ENCODE results near the gene STXBP6. TPM values are rescaled to one million over a fixed set of nuclear protein-coding genes. Genes with fewer than 3 reads are reported as not detected.
"Not testable (repeated sequence)": the region's sequence is repeated elsewhere in the genome, so short reads cannot be mapped to it uniquely, and the experiment has no call there.

STXBP6 gene
- total RNA-seq, 1 donor from 2014 or later, result 43.5 TPM

DNA sequence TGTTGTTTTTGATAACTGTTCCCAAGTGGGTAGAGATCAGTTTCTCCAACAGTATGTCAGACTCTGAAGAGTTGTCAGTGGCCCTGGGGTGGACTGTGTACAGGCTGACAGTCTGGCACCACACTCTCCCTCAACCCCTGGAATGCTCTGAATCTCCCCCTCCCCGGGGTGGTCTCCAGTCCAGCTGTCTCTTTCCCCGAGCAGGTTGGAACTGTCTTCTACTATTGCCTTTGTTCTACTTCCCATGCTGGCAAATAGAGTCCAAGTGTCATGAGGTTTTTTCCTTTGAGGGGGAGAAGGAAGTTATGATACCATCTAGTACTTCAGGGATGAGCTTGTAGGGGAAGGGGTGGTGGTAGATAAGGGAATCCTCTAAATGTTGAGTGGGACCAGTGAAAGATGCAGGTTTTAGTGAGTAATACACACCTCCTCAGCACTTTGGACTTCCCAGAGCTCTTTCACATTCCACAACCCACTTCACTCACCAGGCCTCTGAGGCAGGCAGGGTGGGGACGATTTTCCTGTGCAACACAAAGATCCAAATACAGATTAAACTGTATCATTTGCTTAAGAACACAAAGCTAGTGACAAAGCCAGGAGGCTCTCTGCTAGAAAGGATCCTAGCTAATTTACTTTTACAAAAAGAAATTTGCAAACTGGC is 245.3 kb downstream of the STXBP6 start:
- intact Hi-C loops (cut with micrococcal nuclease), result loop anchor here (5.0 to 10.0 kb wide), 2 partner anchors 238 to 340 kb away; no protein-coding TSS in a partner anchor
- no peak for DNase-seq
- no peak for ATAC-seq

DNA sequence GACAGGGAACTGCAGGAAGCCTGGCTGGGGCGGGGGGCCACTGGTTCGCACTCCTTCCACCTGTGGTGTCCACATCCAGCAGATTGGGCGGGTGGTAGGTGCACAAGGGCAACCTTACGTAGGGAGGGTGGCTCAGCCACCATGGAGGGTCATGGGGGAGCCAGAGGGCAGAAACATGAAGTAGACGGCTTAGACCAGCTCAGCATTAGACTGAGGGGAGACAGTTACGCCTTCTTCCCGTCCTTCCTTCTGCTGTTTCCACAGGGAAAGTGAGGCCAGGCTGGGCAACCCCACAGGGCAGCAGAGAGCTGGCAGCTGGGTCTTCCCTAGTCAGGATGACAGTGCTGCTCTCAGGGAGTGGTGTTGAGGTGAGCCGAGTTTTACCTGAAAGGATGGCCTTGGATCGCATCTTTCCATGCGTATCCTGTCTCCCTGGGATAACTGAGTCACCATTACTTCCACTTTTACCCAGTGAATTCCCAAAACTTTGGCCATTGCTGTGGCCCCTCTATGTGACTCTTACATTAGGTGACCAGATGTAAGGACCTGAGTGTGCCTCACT is 245.9 kb downstream of the STXBP6 start:
- intact Hi-C loops (cut with micrococcal nuclease), result loop anchor here (10.0 kb wide), 1 partner anchor 341 kb away; no protein-coding TSS in a partner anchor
- ATAC-seq, result no peak
- no peak for DNase-seq

- DNase-seq, ATAC-seq: not testable (repeated sequence)
- intact Hi-C loops (cut with micrococcal nuclease), result loop anchor here (10.0 kb wide), 1 partner anchor 341 kb away; no protein-coding TSS in a partner anchor
These were observed 246.5 kb downstream of the STXBP6 start for GRCh38 chr14:24803426-24803825.

DNA sequence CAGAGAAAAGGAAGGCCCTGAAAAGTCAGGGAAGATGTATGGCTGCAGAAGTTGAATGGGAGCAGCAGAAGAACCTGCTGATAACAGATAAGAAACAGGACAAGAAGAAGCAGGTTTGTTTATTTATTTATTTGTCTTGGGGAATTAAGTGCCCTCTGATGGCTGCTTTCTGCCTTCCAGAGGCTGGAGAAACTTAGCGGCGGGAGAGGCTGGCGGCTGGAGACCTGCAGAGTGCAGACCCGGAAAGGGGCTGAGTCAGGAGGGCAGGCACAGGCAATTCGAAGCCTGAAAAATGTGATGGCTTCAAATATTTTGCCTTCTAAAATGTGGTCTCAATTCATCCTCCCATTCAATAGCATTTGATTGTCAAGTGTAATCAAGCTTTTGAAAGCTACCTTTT is 247.7 kb downstream of the STXBP6 start:
- no peak for ATAC-seq
- intact Hi-C loops (cut with micrococcal nuclease), result loop anchor here (10.0 kb wide), 1 partner anchor 343 kb away; no protein-coding TSS in a partner anchor
- no peak for DNase-seq

DNA sequence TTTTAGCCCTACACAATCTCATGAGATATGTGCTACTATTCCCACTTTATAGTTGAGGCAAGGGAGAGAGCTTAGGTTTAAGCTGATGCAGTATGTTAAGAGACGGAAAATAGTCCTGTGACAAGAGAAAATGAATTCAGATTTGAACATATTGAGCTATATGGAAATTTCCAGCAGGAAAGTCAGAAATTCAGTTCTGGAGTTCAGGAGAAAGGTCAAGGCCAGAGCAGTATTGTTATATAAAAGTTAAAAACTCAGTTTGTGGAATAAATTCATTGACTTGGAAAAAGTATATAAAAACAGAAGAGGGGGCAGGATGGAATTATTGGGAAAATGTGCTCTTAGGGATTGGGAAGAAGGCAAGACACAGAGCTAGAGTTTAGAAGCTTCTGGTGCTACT is 248.9 kb downstream of the STXBP6 start:
- intact Hi-C loops (cut with micrococcal nuclease), result loop anchor here (10.0 kb wide), 1 partner anchor 344 kb away; no protein-coding TSS in a partner anchor
- DNase-seq, result no peak
- ATAC-seq, result no peak

GRCh38 chr14:24798911-24799462 is 251.0 kb downstream of the STXBP6 start:
- intact Hi-C loops (cut with micrococcal nuclease), result no loop called here
- DNase-seq (no peak), ATAC-seq (no peak)

- intact Hi-C loops (cut with micrococcal nuclease), result no loop called here
- no peak for ATAC-seq
These were observed 254.5 kb downstream of the STXBP6 start for GRCh38 chr14:24795406-24795805.

GRCh38 chr14:24794644-24795305 is 255.2 kb downstream of the STXBP6 start:
- DNase-seq, result no peak
- intact Hi-C loops (cut with micrococcal nuclease), result no loop called here
- ATAC-seq, result no peak

More at GRCh38 chr14:24795406-24795805, 254.5 kb downstream of the STXBP6 start:
- no peak for DNase-seq

DNA sequence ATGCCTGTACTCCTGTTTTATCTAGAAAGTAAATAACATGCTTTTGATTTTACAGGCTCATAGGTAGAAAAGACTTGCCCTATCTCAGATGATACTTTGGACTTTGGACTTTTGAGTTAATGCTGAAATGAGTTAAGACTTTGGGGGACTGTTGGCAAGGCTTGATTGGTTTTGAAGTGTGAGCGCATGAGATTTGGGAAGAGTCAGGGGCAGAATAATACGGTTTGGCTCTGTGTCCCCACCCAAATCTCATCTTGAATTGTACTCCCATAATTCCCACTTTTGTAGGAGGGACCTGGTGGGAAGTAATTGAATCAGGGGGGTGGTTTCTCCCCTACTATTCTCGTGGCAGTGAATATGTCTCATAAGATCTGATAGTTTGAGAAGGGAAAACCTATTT is 259.8 kb downstream of the STXBP6 start:
- DNase-seq, result no peak
- no peak for ATAC-seq
- intact Hi-C loops (cut with micrococcal nuclease), result no loop called here

- ATAC-seq, result peak; percentile 76
- no peak for DNase-seq
- intact Hi-C loops (cut with micrococcal nuclease), result loop anchor here (10.0 kb wide), 1 partner anchor 55 kb away; no protein-coding TSS in a partner anchor
These were observed 260.5 kb downstream of the STXBP6 start for GRCh38 chr14:24789378-24789884.

- intact Hi-C loops (cut with micrococcal nuclease), result loop anchor here (10.0 kb wide), 1 partner anchor 51 kb away; no protein-coding TSS in a partner anchor
These were observed 264.2 kb downstream of the STXBP6 start for GRCh38 chr14:24785698-24786097.

DNA sequence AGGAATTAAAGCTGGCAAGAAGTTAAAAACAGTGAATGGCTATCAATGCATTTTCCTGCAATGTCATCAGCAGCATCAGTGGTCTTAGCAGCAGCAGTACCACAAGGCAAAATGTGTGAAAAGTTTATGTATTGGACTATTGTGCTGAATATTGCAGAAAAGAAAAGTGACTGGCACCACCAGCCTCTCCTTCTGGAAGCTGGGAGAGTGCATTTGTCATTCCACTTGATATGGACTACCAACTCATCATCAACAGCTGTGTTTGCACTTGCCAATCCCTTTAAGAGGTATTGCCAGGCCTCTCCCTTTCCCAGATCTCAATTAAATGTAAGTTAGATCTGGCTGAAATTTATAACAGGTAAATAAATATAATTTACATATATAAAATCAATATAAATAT is 265.0 kb downstream of the STXBP6 start:
- no peak for ATAC-seq

More at GRCh38 chr14:24785698-24786097, 264.2 kb downstream of the STXBP6 start:
- ATAC-seq (no peak), DNase-seq (no peak)

DNA sequence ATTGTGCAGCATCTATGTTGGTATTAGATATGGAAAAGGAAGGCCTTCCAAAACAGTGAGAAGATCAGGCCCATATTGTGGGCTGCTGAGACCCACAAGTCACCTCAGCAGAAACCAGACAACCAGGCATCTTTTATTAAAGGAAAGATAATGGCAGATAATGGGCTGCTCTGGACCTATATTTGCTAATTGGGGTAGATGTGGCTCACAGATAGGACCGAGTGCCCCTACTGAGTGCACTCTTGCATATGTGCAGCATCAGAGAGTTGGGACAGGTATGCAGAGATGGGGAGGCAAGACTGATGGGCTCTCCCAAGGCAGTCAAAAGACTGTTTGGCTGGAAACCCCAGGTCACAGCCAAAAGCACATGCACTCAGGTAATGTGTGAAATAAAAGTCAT is 266.2 kb downstream of the STXBP6 start:
- DNase-seq (no peak), ATAC-seq (no peak)
- intact Hi-C loops (cut with micrococcal nuclease), result loop anchor here (10.0 kb wide), 1 partner anchor 49 kb away; no protein-coding TSS in a partner anchor

More for the DNA sequence above, 265.0 kb downstream of the STXBP6 start:
- intact Hi-C loops (cut with micrococcal nuclease), result loop anchor here (10.0 kb wide), 1 partner anchor 50 kb away; no protein-coding TSS in a partner anchor
- no peak for DNase-seq

GRCh38 chr14:24780281-24780680 is 269.7 kb downstream of the STXBP6 start:
- intact Hi-C loops (cut with micrococcal nuclease), result loop anchor here (10.0 kb wide), 1 partner anchor 45 kb away; no protein-coding TSS in a partner anchor
- DNase-seq (no peak), ATAC-seq (no peak)

DNA sequence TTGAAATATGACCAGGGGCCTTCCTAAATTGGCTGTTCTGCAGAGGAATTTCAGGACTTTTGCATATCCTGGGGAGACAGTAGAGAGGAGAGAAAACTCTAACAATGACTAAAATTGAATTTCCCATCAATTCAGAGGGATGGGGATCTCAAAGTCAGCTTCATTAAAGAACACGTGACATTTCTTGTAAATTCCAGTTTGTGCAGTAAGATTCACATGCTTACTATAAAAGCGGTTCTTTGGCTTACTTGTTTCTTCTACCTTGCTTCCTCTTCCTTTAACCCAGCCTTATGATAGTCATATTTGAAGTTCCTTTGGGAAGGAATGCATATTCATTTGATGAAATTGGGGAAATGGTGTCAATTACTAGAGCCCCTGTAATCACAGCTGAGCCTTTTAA is 272.3 kb downstream of the STXBP6 start:
- intact Hi-C loops (cut with micrococcal nuclease), result no loop called here
- no peak for DNase-seq
- no peak for ATAC-seq

GRCh38 chr14:24775950-24776349 is 274.0 kb downstream of the STXBP6 start:
- DNase-seq (no peak), ATAC-seq (peak; percentile 18)
- intact Hi-C loops (cut with micrococcal nuclease), result no loop called here

DNA sequence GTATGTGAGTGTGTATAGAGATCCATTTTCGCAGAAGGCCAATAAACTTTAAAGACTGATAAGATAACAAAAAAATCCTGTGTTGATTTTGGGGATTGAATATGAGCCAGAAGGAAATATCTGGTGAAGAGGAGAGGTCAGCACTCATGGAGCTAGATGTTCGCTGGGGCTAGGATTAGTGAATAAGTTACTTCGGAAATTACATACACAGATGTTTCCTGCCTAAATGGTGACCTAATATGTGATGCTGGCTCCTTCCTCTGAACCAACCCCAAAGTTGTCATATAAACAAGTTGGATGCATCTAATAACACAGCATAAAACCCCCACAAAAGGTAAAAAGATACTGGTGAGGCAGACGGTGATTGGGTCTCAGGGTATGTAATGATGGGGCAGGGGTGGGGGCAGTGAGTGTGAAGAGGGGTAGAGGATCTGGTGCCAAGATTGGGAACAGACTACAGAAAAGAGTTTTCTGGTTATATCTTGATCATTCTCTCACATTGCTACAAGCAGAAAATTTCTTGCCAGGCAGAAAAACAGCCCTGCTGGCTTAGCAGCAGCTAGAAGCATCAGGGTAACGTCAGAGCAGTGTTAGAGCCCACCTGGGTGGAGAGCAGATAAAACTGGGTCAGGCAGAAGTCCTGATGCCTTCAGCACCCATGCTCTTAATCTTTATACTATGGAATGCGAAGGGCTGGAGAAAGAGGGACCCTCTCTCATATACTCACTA is 275.6 kb downstream of the STXBP6 start:
- ATAC-seq, result peak; percentile 89
- no peak for DNase-seq
- intact Hi-C loops (cut with micrococcal nuclease), result no loop called here

GRCh38 chr14:24773564-24773963 is 276.4 kb downstream of the STXBP6 start:
- DNase-seq; ATAC-seq; intact Hi-C loops (cut with micrococcal nuclease): not testable (repeated sequence)

- DNase-seq (no peak), ATAC-seq (no peak)
- intact Hi-C loops (cut with micrococcal nuclease), result no loop called here
These were observed 283.5 kb downstream of the STXBP6 start for GRCh38 chr14:24766434-24766833.

Data from left ventricle myocardium superior (tissue), 1 donor.